PC-9 (cell line): Measurements from ENCODE around the gene JAG1.

ENCODE experiments used
- CTCF ChIP-seq: fragments of 200-600 bp; sonication (generic); conservative IDR thresholded peaks from 2 replicates; pipeline ENCODE4 v1.6.1; 2017; ENCODE audit warnings: mixed run types, antibody characterized with exemption, mild to moderate bottlenecking, moderate library complexity
- EZH2 ChIP-seq: fragments of 200-600 bp; sonication (generic); IDR thresholded peaks from 2 replicates; pipeline ENCODE4 v1.8.0; 2017; ENCODE audit warnings: antibody characterized with exemption, low read depth

- no peak for TF ChIP-seq CTCF
- no peak for TF ChIP-seq EZH2
Measured at GRCh38 chr20:10640897-10641296, 32.9 kb downstream of the JAG1 start.
